ENCODE results near the gene FBLN2.

DNA sequence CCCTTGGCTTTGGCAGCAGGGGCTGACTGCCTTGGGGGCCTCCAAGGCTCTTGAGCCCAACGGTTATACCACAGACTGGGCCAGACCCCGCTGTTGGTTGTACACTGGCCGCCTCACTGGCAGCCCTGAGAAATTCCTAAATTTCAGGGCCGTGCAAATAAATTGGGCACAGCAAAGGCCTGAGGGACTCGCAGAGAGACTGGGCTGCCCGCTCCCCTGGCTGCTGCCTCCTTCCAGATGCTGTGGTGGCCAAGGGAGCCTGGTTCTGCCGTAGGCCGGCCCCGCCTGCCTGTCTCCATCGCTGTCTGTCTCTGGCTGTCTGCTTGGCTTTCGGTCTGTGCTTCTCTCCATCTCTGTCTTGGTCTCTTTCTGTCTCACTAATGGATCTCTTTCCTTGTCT, 9.0 kb downstream of the FBLN2 start:
- TF ChIP-seq, protein P1, sequence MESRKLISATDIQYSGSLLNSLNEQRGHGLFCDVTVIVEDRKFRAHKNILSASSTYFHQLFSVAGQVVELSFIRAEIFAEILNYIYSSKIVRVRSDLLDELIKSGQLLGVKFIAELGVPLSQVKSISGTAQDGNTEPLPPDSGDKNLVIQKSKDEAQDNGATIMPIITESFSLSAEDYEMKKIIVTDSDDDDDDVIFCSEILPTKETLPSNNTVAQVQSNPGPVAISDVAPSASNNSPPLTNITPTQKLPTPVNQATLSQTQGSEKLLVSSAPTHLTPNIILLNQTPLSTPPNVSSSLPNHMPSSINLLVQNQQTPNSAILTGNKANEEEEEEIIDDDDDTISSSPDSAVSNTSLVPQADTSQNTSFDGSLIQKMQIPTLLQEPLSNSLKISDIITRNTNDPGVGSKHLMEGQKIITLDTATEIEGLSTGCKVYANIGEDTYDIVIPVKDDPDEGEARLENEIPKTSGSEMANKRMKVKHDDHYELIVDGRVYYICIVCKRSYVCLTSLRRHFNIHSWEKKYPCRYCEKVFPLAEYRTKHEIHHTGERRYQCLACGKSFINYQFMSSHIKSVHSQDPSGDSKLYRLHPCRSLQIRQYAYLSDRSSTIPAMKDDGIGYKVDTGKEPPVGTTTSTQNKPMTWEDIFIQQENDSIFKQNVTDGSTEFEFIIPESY (IDR thresholded peaks at IDR 0.05), result no peak
- TF ChIP-seq RAD21 (IDR thresholded peaks at IDR 0.05) (no peak), YY1 (IDR thresholded peaks at IDR 0.05) (no peak), JUND (IDR thresholded peaks at IDR 0.05) (no peak), TAF1 (conservative IDR thresholded peaks at IDR 0.05) (no peak), SP1 (IDR thresholded peaks at IDR 0.05) (no peak), EGR1 (IDR thresholded peaks at IDR 0.05; ENCODE audit: low read depth in 2 of 2) (no peak), FOXA1 (IDR thresholded peaks at IDR 0.05) (no peak)
- TF ChIP-seq, protein P2, sequence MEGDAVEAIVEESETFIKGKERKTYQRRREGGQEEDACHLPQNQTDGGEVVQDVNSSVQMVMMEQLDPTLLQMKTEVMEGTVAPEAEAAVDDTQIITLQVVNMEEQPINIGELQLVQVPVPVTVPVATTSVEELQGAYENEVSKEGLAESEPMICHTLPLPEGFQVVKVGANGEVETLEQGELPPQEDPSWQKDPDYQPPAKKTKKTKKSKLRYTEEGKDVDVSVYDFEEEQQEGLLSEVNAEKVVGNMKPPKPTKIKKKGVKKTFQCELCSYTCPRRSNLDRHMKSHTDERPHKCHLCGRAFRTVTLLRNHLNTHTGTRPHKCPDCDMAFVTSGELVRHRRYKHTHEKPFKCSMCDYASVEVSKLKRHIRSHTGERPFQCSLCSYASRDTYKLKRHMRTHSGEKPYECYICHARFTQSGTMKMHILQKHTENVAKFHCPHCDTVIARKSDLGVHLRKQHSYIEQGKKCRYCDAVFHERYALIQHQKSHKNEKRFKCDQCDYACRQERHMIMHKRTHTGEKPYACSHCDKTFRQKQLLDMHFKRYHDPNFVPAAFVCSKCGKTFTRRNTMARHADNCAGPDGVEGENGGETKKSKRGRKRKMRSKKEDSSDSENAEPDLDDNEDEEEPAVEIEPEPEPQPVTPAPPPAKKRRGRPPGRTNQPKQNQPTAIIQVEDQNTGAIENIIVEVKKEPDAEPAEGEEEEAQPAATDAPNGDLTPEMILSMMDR (IDR thresholded peaks at IDR 0.05; ENCODE audit: low read depth, low read length, missing input control), result no peak
- TF ChIP-seq, protein P3, sequence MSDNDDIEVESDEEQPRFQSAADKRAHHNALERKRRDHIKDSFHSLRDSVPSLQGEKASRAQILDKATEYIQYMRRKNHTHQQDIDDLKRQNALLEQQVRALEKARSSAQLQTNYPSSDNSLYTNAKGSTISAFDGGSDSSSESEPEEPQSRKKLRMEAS (IDR thresholded peaks at IDR 0.05), result no peak
- TF ChIP-seq, protein P4, sequence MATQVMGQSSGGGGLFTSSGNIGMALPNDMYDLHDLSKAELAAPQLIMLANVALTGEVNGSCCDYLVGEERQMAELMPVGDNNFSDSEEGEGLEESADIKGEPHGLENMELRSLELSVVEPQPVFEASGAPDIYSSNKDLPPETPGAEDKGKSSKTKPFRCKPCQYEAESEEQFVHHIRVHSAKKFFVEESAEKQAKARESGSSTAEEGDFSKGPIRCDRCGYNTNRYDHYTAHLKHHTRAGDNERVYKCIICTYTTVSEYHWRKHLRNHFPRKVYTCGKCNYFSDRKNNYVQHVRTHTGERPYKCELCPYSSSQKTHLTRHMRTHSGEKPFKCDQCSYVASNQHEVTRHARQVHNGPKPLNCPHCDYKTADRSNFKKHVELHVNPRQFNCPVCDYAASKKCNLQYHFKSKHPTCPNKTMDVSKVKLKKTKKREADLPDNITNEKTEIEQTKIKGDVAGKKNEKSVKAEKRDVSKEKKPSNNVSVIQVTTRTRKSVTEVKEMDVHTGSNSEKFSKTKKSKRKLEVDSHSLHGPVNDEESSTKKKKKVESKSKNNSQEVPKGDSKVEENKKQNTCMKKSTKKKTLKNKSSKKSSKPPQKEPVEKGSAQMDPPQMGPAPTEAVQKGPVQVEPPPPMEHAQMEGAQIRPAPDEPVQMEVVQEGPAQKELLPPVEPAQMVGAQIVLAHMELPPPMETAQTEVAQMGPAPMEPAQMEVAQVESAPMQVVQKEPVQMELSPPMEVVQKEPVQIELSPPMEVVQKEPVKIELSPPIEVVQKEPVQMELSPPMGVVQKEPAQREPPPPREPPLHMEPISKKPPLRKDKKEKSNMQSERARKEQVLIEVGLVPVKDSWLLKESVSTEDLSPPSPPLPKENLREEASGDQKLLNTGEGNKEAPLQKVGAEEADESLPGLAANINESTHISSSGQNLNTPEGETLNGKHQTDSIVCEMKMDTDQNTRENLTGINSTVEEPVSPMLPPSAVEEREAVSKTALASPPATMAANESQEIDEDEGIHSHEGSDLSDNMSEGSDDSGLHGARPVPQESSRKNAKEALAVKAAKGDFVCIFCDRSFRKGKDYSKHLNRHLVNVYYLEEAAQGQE (IDR thresholded peaks at IDR 0.05), result no peak
- TF ChIP-seq, protein P5, sequence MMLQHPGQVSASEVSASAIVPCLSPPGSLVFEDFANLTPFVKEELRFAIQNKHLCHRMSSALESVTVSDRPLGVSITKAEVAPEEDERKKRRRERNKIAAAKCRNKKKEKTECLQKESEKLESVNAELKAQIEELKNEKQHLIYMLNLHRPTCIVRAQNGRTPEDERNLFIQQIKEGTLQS (IDR thresholded peaks at IDR 0.05), result no peak
